Measurements from ENCODE around the gene LRPAP1. TPM values are rescaled to one million over a fixed set of nuclear protein-coding genes. Genes with fewer than 3 reads are reported as not detected.

Gene LRPAP1
- total RNA-seq, 4 donors from 2014 or later: 65.0 to 131 (median 100) TPM

DNA sequence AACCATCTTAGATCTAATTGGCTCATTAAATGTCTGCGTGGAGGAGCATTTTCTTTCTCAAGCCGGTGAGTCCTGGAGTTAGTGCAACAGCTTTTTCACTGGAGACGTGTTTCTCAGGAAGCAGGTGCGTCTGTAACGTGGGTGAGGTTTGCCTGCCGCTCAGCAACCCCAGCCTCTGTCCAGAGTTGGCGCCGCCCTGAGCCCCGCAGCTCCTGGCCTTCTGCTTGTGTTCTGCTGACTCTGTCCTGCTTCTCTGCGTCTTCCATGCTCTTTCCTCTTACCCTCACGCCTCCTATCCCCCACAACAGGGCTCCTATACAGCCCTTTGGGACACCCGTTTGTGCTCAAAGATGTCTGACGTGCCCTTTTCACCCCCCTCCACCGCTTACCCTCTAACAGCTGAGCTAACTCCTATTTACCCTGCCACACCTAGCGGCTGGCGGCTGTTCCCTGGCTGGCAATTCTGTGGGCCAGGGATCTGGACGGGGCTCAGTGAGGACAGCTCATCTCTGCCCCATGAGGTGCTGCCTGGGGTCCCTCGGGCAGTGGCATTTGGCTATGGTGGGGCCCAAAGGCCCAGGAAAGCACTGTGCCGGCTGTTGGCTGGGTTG, 50.3 kb downstream of the LRPAP1 start:
- peak overlapping the region; percentile 99 to 100 (median 99) for H3K27ac ChIP-seq
- ATAC-seq (peak in 1 of 2 donors; percentile 3), DNase-seq (peak in 1 of 2 donors; percentile 81)
- in situ Hi-C loops (cut with MboI; ENCODE audit: low sequenced_read_pairs in 4 of 4): no loop called here
- intact Hi-C loops (cut with DNase I; ENCODE audit: low total_unique reads): loop anchor here (1.0 to 5.0 kb wide), 3 partner anchors 18 to 280 kb away; partner anchors contain the start of gene RGS12
- peaks cover 53 to 69% of the 10 kb centered on the region in 2 donors for H3K4me1 ChIP-seq
- TF ChIP-seq, protein P1, sequence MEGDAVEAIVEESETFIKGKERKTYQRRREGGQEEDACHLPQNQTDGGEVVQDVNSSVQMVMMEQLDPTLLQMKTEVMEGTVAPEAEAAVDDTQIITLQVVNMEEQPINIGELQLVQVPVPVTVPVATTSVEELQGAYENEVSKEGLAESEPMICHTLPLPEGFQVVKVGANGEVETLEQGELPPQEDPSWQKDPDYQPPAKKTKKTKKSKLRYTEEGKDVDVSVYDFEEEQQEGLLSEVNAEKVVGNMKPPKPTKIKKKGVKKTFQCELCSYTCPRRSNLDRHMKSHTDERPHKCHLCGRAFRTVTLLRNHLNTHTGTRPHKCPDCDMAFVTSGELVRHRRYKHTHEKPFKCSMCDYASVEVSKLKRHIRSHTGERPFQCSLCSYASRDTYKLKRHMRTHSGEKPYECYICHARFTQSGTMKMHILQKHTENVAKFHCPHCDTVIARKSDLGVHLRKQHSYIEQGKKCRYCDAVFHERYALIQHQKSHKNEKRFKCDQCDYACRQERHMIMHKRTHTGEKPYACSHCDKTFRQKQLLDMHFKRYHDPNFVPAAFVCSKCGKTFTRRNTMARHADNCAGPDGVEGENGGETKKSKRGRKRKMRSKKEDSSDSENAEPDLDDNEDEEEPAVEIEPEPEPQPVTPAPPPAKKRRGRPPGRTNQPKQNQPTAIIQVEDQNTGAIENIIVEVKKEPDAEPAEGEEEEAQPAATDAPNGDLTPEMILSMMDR (IDR thresholded peaks at IDR 0.05 in 4 of 5, conservative IDR thresholded peaks at IDR 0.05 in 1 of 5): no peak
- no peak for TF ChIP-seq POLR2A (IDR thresholded peaks at IDR 0.05)
- no peaks in the 10 kb centered on the region for H3K27me3 ChIP-seq
- H3K36me3 ChIP-seq: no peaks in the 10 kb centered on the region
- no peak overlapping the region for H3K4me3 ChIP-seq
- no peaks in the 10 kb centered on the region for H3K9me3 ChIP-seq

DNA sequence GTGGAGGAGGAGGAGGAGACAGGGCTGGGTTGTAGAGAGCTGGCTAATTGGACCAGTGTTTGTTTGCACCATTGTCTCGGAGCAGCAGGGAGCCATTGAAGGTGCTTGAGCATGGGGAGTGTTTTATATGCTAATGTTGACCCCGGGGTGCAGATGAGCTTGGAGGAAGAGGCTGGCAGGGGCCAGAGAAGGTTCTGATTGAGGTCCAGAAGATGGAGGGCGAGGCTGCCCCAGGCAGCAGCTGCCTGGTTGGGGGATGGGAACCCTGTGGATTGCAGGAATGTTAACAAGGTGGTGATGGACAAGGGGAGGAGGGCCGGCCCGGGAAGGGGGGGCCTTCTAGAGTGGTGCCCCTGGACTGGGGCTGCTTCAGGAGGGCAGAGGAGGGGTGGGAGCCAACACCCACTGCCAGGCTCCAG, 51.1 kb downstream of the LRPAP1 start:
- intact Hi-C loops (cut with DNase I; ENCODE audit: low total_unique reads): loop anchor here (1.0 to 5.0 kb wide), 3 partner anchors 17 to 279 kb away; partner anchors contain the start of gene RGS12
- Histone ChIP-seq H3K4me1 (peaks cover 53 to 62% of the 10 kb centered on the region in 2 donors), H3K27me3 (no peaks in the 10 kb centered on the region)

DNA sequence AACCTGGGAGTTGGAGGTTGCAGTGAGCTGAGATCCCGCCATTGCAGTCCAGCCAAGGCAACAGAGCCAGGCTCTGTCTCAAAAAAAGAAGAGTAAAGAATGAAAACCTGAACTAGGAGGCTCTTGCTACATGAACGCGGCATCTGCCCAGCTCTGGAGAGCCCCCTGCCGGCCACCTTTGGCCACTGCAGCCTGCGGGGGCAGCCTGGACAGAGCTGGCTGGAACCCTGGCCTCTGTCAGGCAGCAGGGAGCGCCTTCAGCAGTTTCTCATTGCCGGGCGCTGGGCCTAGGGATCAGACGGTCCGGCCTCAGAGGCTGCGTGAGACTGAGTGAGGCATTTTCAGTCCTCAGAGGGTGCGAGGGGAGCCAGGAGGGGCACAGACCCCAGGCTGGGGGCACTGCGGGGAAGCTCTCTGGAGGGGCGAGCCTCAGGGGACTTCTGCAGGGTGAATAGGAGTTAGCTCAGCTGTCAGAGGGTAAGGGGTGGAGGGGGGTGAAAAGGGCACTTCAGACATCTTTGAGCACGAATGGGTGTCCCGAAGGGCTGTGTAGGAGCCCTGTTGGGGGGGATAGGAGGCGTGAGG, 51.6 kb downstream of the LRPAP1 start:
- Histone ChIP-seq H3K4me1 (peaks cover 49 to 57% of the 10 kb centered on the region in 2 donors), H3K27ac (peak overlapping the region; percentile 99 to 100 (median 99)), H3K9me3 (no peaks in the 10 kb centered on the region), H3K4me3 (no peak overlapping the region), H3K27me3 (no peaks in the 10 kb centered on the region), H3K36me3 (no peaks in the 10 kb centered on the region)
- intact Hi-C loops (cut with DNase I; ENCODE audit: low total_unique reads): loop anchor here (1.0 to 5.0 kb wide), 4 partner anchors 16 to 278 kb away; partner anchors contain the start of gene RGS12
- TF ChIP-seq, protein P1 (IDR thresholded peaks at IDR 0.05 in 4 of 5, conservative IDR thresholded peaks at IDR 0.05 in 1 of 5): peak; percentile 98 to 100 (median 99)
- peak in 1 of 2 donors; percentile 14 for TF ChIP-seq POLR2A (IDR thresholded peaks at IDR 0.05)
- peak in 1 of 2 donors; percentile 22 for ATAC-seq
- peak; percentile 47 to 82 for DNase-seq
- in situ Hi-C loops (cut with MboI; ENCODE audit: low sequenced_read_pairs in 4 of 4): no loop called here

More for the DNA sequence above, 51.1 kb downstream of the LRPAP1 start:
- H3K9me3 ChIP-seq: no peaks in the 10 kb centered on the region
- H3K27ac ChIP-seq: peak overlapping the region; percentile 99 to 100 (median 99)
- no peaks in the 10 kb centered on the region for H3K36me3 ChIP-seq
- TF ChIP-seq, protein P1 (IDR thresholded peaks at IDR 0.05 in 4 of 5, conservative IDR thresholded peaks at IDR 0.05 in 1 of 5): no peak
- no peak for TF ChIP-seq POLR2A (IDR thresholded peaks at IDR 0.05)
- in situ Hi-C loops (cut with MboI; ENCODE audit: low sequenced_read_pairs in 4 of 4): no loop called here
- ATAC-seq: no peak
- peak in 1 of 2 donors; percentile 56 for DNase-seq
- H3K4me3 ChIP-seq: no peak overlapping the region

DNA sequence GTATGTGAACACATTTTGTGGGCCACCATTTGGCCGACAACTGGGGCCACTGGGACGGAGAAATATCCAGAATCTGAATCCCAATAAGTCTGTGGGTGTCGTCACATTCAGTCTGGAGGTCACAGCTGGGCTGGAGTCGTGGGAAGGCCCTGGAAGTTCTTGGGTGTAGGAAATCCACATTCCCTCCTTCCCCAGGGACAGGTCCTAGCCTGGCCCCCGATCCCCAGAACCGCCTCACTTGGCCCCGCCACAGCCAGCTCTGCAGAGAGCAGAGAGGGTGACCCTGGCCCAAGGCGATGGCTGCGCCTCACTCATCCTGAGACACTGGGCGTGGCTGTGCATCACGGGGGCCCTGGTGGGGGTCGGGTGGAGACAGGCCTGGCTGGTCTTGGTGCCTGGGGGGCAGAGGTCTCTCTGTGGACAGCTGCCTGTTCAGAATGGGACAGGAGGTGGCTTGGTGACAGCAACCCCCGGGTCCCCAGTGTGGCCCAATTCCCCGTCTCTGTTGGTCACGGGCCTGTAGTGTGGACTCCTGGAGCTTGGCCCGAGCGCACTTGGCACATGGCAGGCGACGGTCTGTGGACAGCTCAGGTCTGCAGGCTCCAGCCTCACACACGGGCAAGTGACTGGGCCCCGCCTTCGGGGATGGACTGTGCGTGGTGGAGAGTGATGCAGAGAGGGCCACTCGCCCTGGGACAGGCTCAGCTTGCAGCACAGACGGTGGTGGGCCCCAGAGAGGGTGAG, 52.7 kb downstream of the LRPAP1 start:
- intact Hi-C loops (cut with DNase I; ENCODE audit: low total_unique reads) (loop anchor here (1.0 to 5.0 kb wide), 3 partner anchors 133 to 277 kb away; partner anchors contain the start of gene RGS12), in situ Hi-C loops (cut with MboI; ENCODE audit: low sequenced_read_pairs in 4 of 4) (no loop called here)
- Histone ChIP-seq H3K4me1 (peaks cover 38 to 46% of the 10 kb centered on the region in 2 donors), H3K4me3 (no peak overlapping the region), H3K27me3 (no peaks in the 10 kb centered on the region), H3K27ac (peak overlapping the region; percentile 99 to 100 (median 99)), H3K36me3 (no peaks in the 10 kb centered on the region), H3K9me3 (no peaks in the 10 kb centered on the region)
- DNase-seq (peak in 1 of 2 donors; percentile 84), ATAC-seq (no peak)
- peak in 1 of 2 donors; percentile 16 for TF ChIP-seq POLR2A (IDR thresholded peaks at IDR 0.05)
- TF ChIP-seq, protein P1 (IDR thresholded peaks at IDR 0.05 in 4 of 5, conservative IDR thresholded peaks at IDR 0.05 in 1 of 5): no peak
